OCI-LY7 (cell line): ENCODE results near the gene POLD3. TPM values are rescaled to one million over a fixed set of nuclear protein-coding genes. Genes with fewer than 3 reads are reported as not detected.

ENCODE experiments used
- BruUV-seq: library from RNA; stranded (reverse); fragments of 400-500 nt; replicated peaks from 2 replicates; lab custom pipeline; 2021; lab: Mats Ljungman, UMichigan
- CTCF ChIA-PET: fragments of 300-600 bp; sonication (Branson Sonifier 250); formaldehyde crosslinking; loops from one replicate; lab custom pipeline; 2022; ENCODE audit warnings: antibody characterized with exemption; ENCODE audit not compliant: unreplicated experiment; lab: Charles Lee
- POLR2A ChIA-PET: fragments of 300-600 bp; sonication (Branson Sonifier 250); formaldehyde crosslinking; loops from one replicate; lab custom pipeline; 2022; ENCODE audit warnings: antibody characterized with exemption; lab: Charles Lee
- DNase-seq: peaks from one replicate; pipeline ENCODE4 v3.0.0-alpha.2; 2015; ENCODE audit warnings: low spot score
- H2AFZ ChIP-seq: fragments of 200-600 bp; sonication (generic), shearing (Covaris generic); 2 replicates; pipeline ENCODE4 v1.6.1; 2014; ENCODE audit warnings: mild to moderate bottlenecking, antibody characterized with exemption, low read length, moderate library complexity
- H3K27ac ChIP-seq: fragments of 200-600 bp; sonication (generic); 2 replicates; pipeline ENCODE4 v1.5.1; 2014; ENCODE audit warnings: mixed run types, low read depth, mild to moderate bottlenecking, moderate library complexity, low read length, inconsistent platforms; ENCODE audit not compliant: poor library complexity, severe bottlenecking
- H3K36me3 ChIP-seq: fragments of 200-600 bp; sonication (generic); 2 replicates; pipeline ENCODE4 v1.6.1; 2014; ENCODE audit warnings: mild to moderate bottlenecking, antibody characterized with exemption, low read length, moderate library complexity, mixed read lengths; ENCODE audit not compliant: insufficient read depth
- H3K4me1 ChIP-seq: fragments of 200-600 bp; sonication (generic); 2 replicates; pipeline ENCODE4 v1.5.1; 2014; ENCODE audit warnings: mild to moderate bottlenecking, low read length; ENCODE audit not compliant: insufficient read depth, poor library complexity, severe bottlenecking
- H3K4me2 ChIP-seq: fragments of 200-600 bp; sonication (generic); 2 replicates; pipeline ENCODE4 v1.6.1; 2014; ENCODE audit warnings: mild to moderate bottlenecking, low read length
- H3K4me3 ChIP-seq: fragments of 200-600 bp; sonication (generic); 2 replicates; pipeline ENCODE4 v1.5.1; 2014; ENCODE audit warnings: mild to moderate bottlenecking, low read depth, low read length; ENCODE audit not compliant: poor library complexity, severe bottlenecking
- H3K79me2 ChIP-seq: fragments of 200-600 bp; sonication (generic); 2 replicates; pipeline ENCODE4 v1.6.1; 2016; ENCODE audit warnings: low read depth, mild to moderate bottlenecking, low read length, moderate library complexity, mixed read lengths; ENCODE audit not compliant: insufficient read depth
- H3K9me2 ChIP-seq: fragments of 200-600 bp; sonication (generic); 2 replicates; pipeline ENCODE4 v1.6.1; 2016; ENCODE audit warnings: mild to moderate bottlenecking, low read length, mixed read lengths; ENCODE audit not compliant: insufficient read depth
- H3K9me3 ChIP-seq: fragments of 200-600 bp; sonication (generic); 2 replicates; pipeline ENCODE4 v1.6.1; 2014; ENCODE audit warnings: mild to moderate bottlenecking, mixed run types, low read length, mixed read lengths
- H4K20me1 ChIP-seq: fragments of 200-600 bp; sonication (generic); 2 replicates; pipeline ENCODE4 v1.6.1; 2014; ENCODE audit warnings: mild to moderate bottlenecking, antibody characterized with exemption, low read length, moderate library complexity, mixed read lengths; ENCODE audit not compliant: insufficient read depth
- EZH2phosphoT487 ChIP-seq: fragments of 200-600 bp; sonication (generic); IDR thresholded peaks from 2 replicates; pipeline ENCODE4 v1.6.1; 2018; ENCODE audit warnings: low read depth, borderline replicate concordance, mild to moderate bottlenecking, mixed run types, antibody characterized with exemption, low read length, moderate library complexity, mixed read lengths
- intact Hi-C: fragments of 100-400 bp; cut with micrococcal nuclease; formaldehyde crosslinking; loops from one replicate; pipeline ENCODE4 v1.10.0; 2022; ENCODE audit not compliant: unreplicated experiment
- total RNA-seq, 2 experiments: library from RNA; depleted of rRNA in 1 of 2; stranded (reverse); fragments of >200 nt in 1 of 2; shearing (Covaris generic) in 1 of 2; gene quantifications; 2 replicates each; pipeline ENCODE4 v1.2.3, GENCODE V29; 2014 to 2022
- TF ChIP-seq, protein P1 (sequence below): fragments of 200-600 bp; sonication (generic); conservative IDR thresholded peaks from 2 replicates; pipeline ENCODE4 v1.5.1; 2014; ENCODE audit warnings: mild to moderate bottlenecking, antibody characterized with exemption, low read length, moderate library complexity, mixed read lengths

Gene POLD3
- total RNA-seq, 2 experiments from 2014 or later: 38.8 to 39.3 TPM

DNA sequence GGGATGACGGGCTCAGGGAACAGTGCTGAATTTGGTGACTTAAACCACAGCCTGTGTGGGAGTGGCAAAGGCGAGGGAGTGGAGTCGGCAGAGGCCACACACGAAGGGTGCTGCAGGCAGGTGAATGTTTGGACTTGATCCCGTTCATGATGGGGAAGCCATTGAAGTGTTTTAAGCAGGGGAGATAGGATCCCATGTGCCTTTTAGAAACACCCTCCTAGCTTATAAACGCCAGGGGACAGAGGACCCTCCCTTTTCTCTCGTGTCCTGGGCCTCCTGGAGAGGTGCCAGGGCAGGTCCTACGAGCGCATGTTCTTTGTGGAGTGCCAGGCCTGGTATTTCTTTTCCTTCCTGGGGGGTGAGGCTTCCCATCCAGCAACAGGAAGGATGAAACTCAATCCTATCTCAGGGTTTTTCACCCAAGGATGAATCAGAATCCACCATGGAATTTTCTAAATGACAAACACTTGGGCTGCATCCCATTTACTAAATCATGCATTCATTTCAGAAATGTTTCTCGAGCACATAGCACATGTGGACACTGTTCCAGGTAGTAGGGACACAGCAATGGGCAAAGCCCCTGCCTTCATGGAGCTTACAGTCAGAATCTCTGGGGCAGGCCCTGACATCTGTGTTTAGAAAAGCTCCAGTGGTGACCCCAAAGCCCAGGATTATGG, 79.3 kb downstream of the POLD3 start:
- no peak overlapping the region for H2AFZ ChIP-seq
- no peaks in the 10 kb centered on the region for H3K36me3 ChIP-seq
- POLR2A ChIA-PET: no interaction called here

DNA sequence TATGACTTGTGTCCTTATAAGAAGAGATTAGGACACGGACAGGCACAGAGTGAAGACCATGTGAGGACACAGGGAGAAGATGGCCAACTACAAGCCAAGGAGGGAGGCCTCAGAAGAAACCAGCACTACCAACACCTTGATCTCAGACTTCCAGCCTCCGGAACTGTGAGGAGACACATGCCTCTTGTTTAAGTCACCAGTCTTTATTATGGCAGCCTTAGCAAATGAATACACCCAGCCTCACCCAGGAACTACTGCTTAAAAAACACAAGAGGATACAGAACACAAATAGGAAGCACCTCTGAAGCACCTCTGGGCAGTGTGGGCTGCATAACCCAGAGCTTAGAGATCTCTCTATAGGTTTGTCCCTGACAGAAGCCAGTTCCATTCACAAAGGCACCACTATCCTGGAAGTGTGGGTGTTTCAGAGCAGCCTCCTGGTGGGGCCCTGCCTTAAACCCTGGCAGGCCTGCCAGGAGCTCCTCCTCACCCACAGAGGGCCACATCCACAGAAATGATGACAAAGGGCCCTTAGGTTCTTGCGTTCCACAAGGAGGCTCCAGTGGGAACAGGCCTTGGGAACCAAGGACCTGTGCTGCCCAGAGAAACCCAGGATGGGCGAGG, 80.1 kb downstream of the POLD3 start:
- Histone ChIP-seq H3K4me3 (no peak overlapping the region), H4K20me1 (no peaks in the 10 kb centered on the region), H3K9me3 (no peaks in the 10 kb centered on the region), H3K27ac (no peak overlapping the region), H3K4me1 (no peaks in the 10 kb centered on the region), H3K36me3 (no peaks in the 10 kb centered on the region), H3K4me2 (no peak overlapping the region), H2AFZ (no peak overlapping the region), H3K9me2 (no peaks in the 10 kb centered on the region), H3K79me2 (no peaks in the 10 kb centered on the region)
- CTCF ChIA-PET: no interaction called here
- no TSS peak for BruUV-seq
- POLR2A ChIA-PET: interaction anchor here (0.6 kb wide), 1 partner anchor 220 kb away, joined by 3 read pairs; no protein-coding TSS in a partner anchor
- intact Hi-C loops: loop anchor here (10.0 kb wide), 1 partner anchor 58 kb away; no protein-coding TSS in a partner anchor
- TF ChIP-seq, protein P1, sequence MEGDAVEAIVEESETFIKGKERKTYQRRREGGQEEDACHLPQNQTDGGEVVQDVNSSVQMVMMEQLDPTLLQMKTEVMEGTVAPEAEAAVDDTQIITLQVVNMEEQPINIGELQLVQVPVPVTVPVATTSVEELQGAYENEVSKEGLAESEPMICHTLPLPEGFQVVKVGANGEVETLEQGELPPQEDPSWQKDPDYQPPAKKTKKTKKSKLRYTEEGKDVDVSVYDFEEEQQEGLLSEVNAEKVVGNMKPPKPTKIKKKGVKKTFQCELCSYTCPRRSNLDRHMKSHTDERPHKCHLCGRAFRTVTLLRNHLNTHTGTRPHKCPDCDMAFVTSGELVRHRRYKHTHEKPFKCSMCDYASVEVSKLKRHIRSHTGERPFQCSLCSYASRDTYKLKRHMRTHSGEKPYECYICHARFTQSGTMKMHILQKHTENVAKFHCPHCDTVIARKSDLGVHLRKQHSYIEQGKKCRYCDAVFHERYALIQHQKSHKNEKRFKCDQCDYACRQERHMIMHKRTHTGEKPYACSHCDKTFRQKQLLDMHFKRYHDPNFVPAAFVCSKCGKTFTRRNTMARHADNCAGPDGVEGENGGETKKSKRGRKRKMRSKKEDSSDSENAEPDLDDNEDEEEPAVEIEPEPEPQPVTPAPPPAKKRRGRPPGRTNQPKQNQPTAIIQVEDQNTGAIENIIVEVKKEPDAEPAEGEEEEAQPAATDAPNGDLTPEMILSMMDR: no peak
- TF ChIP-seq EZH2phosphoT487: no peak
- no peak for DNase-seq

More for the DNA sequence above, 79.3 kb downstream of the POLD3 start:
- Histone ChIP-seq H4K20me1 (no peaks in the 10 kb centered on the region), H3K27ac (no peak overlapping the region), H3K79me2 (no peaks in the 10 kb centered on the region), H3K4me1 (no peaks in the 10 kb centered on the region), H3K4me3 (no peak overlapping the region), H3K9me3 (no peaks in the 10 kb centered on the region), H3K9me2 (no peaks in the 10 kb centered on the region), H3K4me2 (no peak overlapping the region)
- no peak for DNase-seq
- intact Hi-C loops: loop anchor here (10.0 kb wide), 1 partner anchor 57 kb away; no protein-coding TSS in a partner anchor
- TF ChIP-seq, protein P1: no peak
- no peak for TF ChIP-seq EZH2phosphoT487
- CTCF ChIA-PET: no interaction called here
- no TSS peak for BruUV-seq
